Measurements from ENCODE around the gene RAD51B. TPM values are rescaled to one million over a fixed set of nuclear protein-coding genes. Genes with fewer than 3 reads are reported as not detected.

The RAD51B gene
- total RNA-seq, 1 experiment from 2014 or later, result 16.7 TPM

GRCh38 chr14:67883717-67884116 lies 64.1 kb downstream of the RAD51B start:
- Histone ChIP-seq H3K18ac (ENCODE audit: insufficient read length, low read depth, low read length) (no peak overlapping the region), H3K4me2 (ENCODE audit: insufficient read depth, insufficient read length, low read length) (no peak overlapping the region), H4K8ac (replicated peaks; ENCODE audit: insufficient read length, low read depth, low read length) (no peak overlapping the region), H3K23me2 (ENCODE audit: insufficient read length, low read depth, low read length, poor library complexity, severe bottlenecking) (no peaks in the 10 kb centered on the region), H4K91ac (ENCODE audit: insufficient read length, low read depth, low read length) (no peak overlapping the region), H3K27me3 (ENCODE audit: insufficient read depth, low read length) (no peaks in the 10 kb centered on the region), H3K79me1 (ENCODE audit: insufficient read depth, low read depth, low read length, poor library complexity, severe bottlenecking) (peaks cover 2% of the 10 kb centered on the region), H4K20me1 (ENCODE audit: control insufficient read depth, insufficient read depth, insufficient read length) (no peaks in the 10 kb centered on the region), H2AFZ (ENCODE audit: low read length) (no peak overlapping the region), H4K5ac (ENCODE audit: insufficient read length, low read depth, low read length) (no peak overlapping the region), H3K27ac (ENCODE audit: insufficient read length, low read depth, low read length) (no peak overlapping the region), H3K9me3 (ENCODE audit: control insufficient read depth, low read depth, low read length) (no peaks in the 10 kb centered on the region), H2BK20ac (ENCODE audit: low read depth, low read length, poor library complexity, severe bottlenecking) (no peak overlapping the region), H3K56ac (ENCODE audit: insufficient read length, low read depth, low read length) (no peak overlapping the region), H3K14ac (ENCODE audit: insufficient read depth, low read length) (no peak overlapping the region), H3K23ac (ENCODE audit: insufficient read length, low read depth, low read length) (no peak overlapping the region), H2BK120ac (ENCODE audit: low read depth, low read length, poor library complexity, severe bottlenecking) (no peak overlapping the region), H2BK5ac (ENCODE audit: insufficient read length, low read length) (no peak overlapping the region), H3T11ph (ENCODE audit: low read length) (no peak overlapping the region), H3K9ac (ENCODE audit: extremely low read depth, insufficient read length, low read length) (no peak overlapping the region), H2AK5ac (ENCODE audit: insufficient read length, low read length) (no peak overlapping the region), H3K79me2 (ENCODE audit: insufficient read depth, low read length) (no peaks in the 10 kb centered on the region), H2BK15ac (ENCODE audit: low read depth, low read length) (no peak overlapping the region), H3K4ac (ENCODE audit: low read depth, low read length) (no peak overlapping the region), H2BK12ac (ENCODE audit: insufficient read length, low read depth, low read length) (no peak overlapping the region), H3K4me1 (ENCODE audit: insufficient read depth, low read length) (no peaks in the 10 kb centered on the region)
- H3K4me3 Mint-ChIP-seq, result no peak overlapping the region
- TF ChIP-seq CTCF (conservative IDR thresholded peaks at IDR 0.05), result no peak; the same call in 2 of the 3 replicates
- H3K9me3 Mint-ChIP-seq, result no peaks in the 10 kb centered on the region
- no CpG with 5 or more reads among the region's 1 CpG for WGBS (ENCODE audit: extremely low coverage, insufficient read length, low lambda C conversion rate)
- H3K36me3 Mint-ChIP-seq (ENCODE audit: insufficient read depth in 1 of 3, low read depth in 3 of 3), result no peaks in the 10 kb centered on the region
- DNase-seq, result no peak
- no peaks in the 10 kb centered on the region for H3K27me3 Mint-ChIP-seq (ENCODE audit: low read depth)
- H3K27ac Mint-ChIP-seq, result no peak overlapping the region
- H3K4me1 Mint-ChIP-seq, result peaks cover 8 to 9% of the 10 kb centered on the region in 2 experiments
